ENCODE data around the gene BEX3. TPM values are rescaled to one million over a fixed set of nuclear protein-coding genes. Genes with fewer than 3 reads are reported as not detected.

The BEX3 gene
- 10 to 100 TPM; 33.7 to 44.9 TPM for total RNA-seq

DNA sequence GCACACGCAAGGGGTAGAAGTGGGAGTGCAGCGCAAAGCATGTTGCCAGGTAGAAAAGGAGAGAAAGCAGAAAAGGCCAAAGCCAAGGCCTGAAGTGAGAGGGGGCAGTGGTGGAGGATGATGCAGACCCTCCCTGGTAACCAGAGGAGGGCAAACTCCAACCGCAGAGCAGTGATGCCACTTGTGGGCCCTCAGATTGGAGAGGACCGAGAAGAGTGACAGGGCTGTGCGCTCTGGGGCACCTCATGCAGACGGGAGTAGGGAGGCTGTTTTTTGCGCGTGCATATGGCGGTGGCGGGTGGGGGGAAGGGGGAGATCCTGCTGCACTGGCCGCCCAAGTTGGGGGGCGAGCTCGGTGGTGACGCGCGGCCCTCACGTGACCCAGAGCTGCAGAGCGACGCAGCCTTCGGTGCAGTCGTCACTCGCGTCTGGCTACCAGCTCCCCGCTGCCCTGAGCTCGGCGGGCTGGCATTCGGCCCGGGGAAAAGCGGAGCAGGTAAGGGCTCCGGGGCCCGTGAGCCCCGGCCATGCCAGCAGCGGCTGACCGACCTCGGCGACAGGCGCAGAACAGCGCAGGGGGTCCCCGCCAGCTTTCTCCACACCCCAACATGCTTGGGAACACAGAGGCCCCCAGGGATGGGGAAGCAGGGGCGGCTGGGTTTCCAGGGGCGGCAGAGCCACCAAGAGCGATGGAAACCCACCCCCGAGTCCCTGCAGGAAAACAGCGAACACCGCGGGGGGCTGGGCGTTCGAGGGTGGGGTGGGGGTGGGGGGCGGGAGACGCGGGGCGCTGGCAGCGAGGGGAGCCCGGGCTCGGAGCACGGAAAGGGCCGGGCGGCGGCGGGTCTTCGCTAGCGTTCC, at the start of gene BEX3:
BEX3 (plus strand) TSS at position 421 of the 861 bp plus-strand sequence. CDS start 984 bp downstream, outside the sequence.
- Histone ChIP-seq H3K9ac (ENCODE audit: low read depth in 2 of 2, low read length in 2 of 2) (peak within 1 kb of the TSS; percentile 40 to 69), H3K27me3 (no peaks in the 10 kb centered on the region), H3K4me1 (no peaks in the 10 kb centered on the region), H3K36me3 (no peaks in the 10 kb centered on the region), H3K4me3 (peak within 1 kb of the TSS; percentile 56), H3K27ac (no peak within 1 kb of the TSS), H3K9me3 (no peaks in the 10 kb centered on the region)
- no peak for TF ChIP-seq CTCF (IDR thresholded peaks at IDR 0.05)
- intact Hi-C loops (cut with DNase I) = no loop called here
- DNase-seq = peak; percentile 48

- intact Hi-C loops (cut with DNase I) = no loop called here
- DNase-seq = no peak
- Histone ChIP-seq H3K27me3 (no peaks in the 10 kb centered on the region), H3K27ac (no peak within 1 kb of the TSS), H3K9me3 (no peaks in the 10 kb centered on the region), H3K4me3 (no peak within 1 kb of the TSS), H3K36me3 (no peaks in the 10 kb centered on the region), H3K4me1 (no peaks in the 10 kb centered on the region), H3K9ac (ENCODE audit: low read depth in 2 of 2, low read length in 2 of 2) (no peak within 1 kb of the TSS)
- TF ChIP-seq CTCF (IDR thresholded peaks at IDR 0.05) = no peak
Measured at GRCh38 chrX:103329991-103330390, 46.3 kb upstream of the BEX3 start, which contains the start of gene TCEAL7. TSS of gene TCEAL7 (plus strand) at chrX:103330239. CDS start at chrX:103331404, 1,165 bp downstream.

DNA sequence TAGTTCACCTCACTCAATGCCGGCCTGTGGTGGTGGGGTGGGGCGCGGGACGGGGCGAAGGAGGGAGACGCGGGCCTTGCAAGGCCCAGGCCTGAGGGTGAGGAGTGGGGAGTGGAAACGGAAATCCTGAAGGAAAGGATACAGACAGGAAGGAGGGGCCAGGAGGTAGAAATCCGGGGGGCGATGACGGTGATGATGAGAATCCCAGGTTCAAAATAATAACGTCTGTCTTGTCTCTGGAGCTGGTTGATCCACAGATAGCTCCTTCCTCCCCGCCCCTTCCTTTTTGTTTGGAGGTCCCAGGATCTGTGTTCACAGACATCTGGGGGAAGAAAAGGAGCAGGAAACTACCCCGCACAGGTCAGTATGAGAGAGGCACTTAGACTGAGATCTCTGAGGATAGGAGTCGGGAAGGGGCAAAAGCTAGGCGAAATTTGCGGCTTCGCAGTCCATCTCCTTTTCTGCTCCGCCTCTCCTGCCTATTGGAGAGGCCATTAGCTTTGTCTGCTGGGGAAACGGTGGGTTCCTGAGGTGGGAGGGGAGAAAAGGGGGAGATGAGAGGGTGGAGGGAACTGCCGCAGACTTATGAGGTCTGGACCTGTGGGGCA, 45.6 kb upstream of the BEX3 start:
- no peak for DNase-seq

GRCh38 chrX:103338663-103339062, 37.7 kb upstream of the BEX3 start:
- no peak for TF ChIP-seq CTCF (IDR thresholded peaks at IDR 0.05)
- H3K9ac ChIP-seq (ENCODE audit: low read depth in 2 of 2, low read length in 2 of 2) = no peak overlapping the region
- intact Hi-C loops (cut with DNase I) = no loop called here
- H3K27me3 ChIP-seq = no peaks in the 10 kb centered on the region
- no peak for DNase-seq
- no peaks in the 10 kb centered on the region for H3K36me3 ChIP-seq
- H3K4me3 ChIP-seq = no peak overlapping the region
- no peaks in the 10 kb centered on the region for H3K9me3 ChIP-seq
- H3K27ac ChIP-seq = no peak overlapping the region
- H3K4me1 ChIP-seq = no peaks in the 10 kb centered on the region

More for the DNA sequence above, 45.6 kb upstream of the BEX3 start:
- Histone ChIP-seq H3K27me3 (no peaks in the 10 kb centered on the region), H3K4me1 (no peaks in the 10 kb centered on the region), H3K36me3 (no peaks in the 10 kb centered on the region), H3K9me3 (no peaks in the 10 kb centered on the region), H3K4me3 (no peak overlapping the region), H3K9ac (ENCODE audit: low read depth in 2 of 2, low read length in 2 of 2) (no peak overlapping the region), H3K27ac (no peak overlapping the region)
- intact Hi-C loops (cut with DNase I) = no loop called here
- no peak for TF ChIP-seq CTCF (IDR thresholded peaks at IDR 0.05)

- no peak overlapping the region for H3K4me3 ChIP-seq
- no peaks in the 10 kb centered on the region for H3K36me3 ChIP-seq
- H3K27me3 ChIP-seq = no peaks in the 10 kb centered on the region
- no peak overlapping the region for H3K27ac ChIP-seq
- peak; percentile 45 for DNase-seq
- intact Hi-C loops (cut with DNase I) = loop anchor here (5.0 kb wide), 1 partner anchor 119 kb away; no protein-coding TSS in a partner anchor
- H3K9ac ChIP-seq (ENCODE audit: low read depth in 2 of 2, low read length in 2 of 2) = no peak overlapping the region
- TF ChIP-seq CTCF (IDR thresholded peaks at IDR 0.05) = peak; percentile 54
- no peaks in the 10 kb centered on the region for H3K9me3 ChIP-seq
- no peaks in the 10 kb centered on the region for H3K4me1 ChIP-seq
Measured at GRCh38 chrX:103343105-103343504, 33.2 kb upstream of the BEX3 start.
